ENCODE results near the gene FRS2. TPM values are rescaled to one million over a fixed set of nuclear protein-coding genes. Genes with fewer than 3 reads are reported as not detected.
"Not testable (repeated sequence)": the region's sequence is repeated elsewhere in the genome, so short reads cannot be mapped to it uniquely, and the experiment has no call there.

The FRS2 gene
- total RNA-seq, 4 donors from 2014 or later, result 35.2 to 60.7 (median 48.6) TPM

- Histone ChIP-seq H3K9me3 (no peaks in the 10 kb centered on the region), H3K36me3 (no peaks in the 10 kb centered on the region), H3K4me3 (no peak overlapping the region), H3K27ac (no peak overlapping the region), H3K27me3 (no peaks in the 10 kb centered on the region), H3K4me1 (no peaks in the 10 kb centered on the region)
- TF ChIP-seq POLR2A (IDR thresholded peaks at IDR 0.05) (no peak), EP300 (IDR thresholded peaks at IDR 0.05) (no peak), POLR2AphosphoS5 (IDR thresholded peaks at IDR 0.05) (no peak)
- TF ChIP-seq, protein P1, sequence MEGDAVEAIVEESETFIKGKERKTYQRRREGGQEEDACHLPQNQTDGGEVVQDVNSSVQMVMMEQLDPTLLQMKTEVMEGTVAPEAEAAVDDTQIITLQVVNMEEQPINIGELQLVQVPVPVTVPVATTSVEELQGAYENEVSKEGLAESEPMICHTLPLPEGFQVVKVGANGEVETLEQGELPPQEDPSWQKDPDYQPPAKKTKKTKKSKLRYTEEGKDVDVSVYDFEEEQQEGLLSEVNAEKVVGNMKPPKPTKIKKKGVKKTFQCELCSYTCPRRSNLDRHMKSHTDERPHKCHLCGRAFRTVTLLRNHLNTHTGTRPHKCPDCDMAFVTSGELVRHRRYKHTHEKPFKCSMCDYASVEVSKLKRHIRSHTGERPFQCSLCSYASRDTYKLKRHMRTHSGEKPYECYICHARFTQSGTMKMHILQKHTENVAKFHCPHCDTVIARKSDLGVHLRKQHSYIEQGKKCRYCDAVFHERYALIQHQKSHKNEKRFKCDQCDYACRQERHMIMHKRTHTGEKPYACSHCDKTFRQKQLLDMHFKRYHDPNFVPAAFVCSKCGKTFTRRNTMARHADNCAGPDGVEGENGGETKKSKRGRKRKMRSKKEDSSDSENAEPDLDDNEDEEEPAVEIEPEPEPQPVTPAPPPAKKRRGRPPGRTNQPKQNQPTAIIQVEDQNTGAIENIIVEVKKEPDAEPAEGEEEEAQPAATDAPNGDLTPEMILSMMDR (IDR thresholded peaks at IDR 0.05), result no peak
- DNase-seq (ENCODE audit: low spot score in 2 of 2), result no peak
- WGBS, result 94% methylated on average over 1 of the region's 1 CpG
Measured at GRCh38 chr12:69447892-69448291, 22.3 kb upstream of the FRS2 start.

- not testable (repeated sequence) for H3K27me3 ChIP-seq; H3K4me1 ChIP-seq; H3K27ac ChIP-seq; DNase-seq (ENCODE audit: low spot score in 2 of 2); H3K36me3 ChIP-seq; H3K4me3 ChIP-seq; H3K9me3 ChIP-seq
- WGBS, result 87% methylated on average over 12 of the region's 12 CpGs
Measured at GRCh38 chr12:69452598-69453132, 17.5 kb upstream of the FRS2 start.

DNA sequence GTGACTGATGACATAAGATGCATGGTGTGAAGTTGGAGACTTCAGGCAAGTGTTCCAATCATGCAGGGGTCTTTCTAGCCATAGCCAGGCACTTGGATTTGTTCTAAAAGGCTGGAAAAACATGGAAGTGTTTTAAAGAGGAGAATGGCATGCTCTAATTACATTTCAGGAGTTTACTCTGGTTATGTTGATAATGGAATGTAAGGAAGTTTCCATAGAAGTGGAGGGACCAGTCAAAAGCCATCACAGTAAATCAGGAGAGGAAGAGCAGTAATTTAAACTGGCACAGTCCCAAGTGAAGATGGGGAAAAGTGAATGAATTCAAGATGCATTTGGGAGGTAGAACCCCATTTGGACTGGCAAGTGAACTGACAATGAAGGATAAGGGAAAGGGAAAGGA is 13.9 kb upstream of the FRS2 start:
- Histone ChIP-seq H3K9me3 (no peaks in the 10 kb centered on the region), H3K27ac (no peak overlapping the region), H3K36me3 (no peaks in the 10 kb centered on the region), H3K4me3 (no peak overlapping the region), H3K27me3 (no peaks in the 10 kb centered on the region), H3K4me1 (no peaks in the 10 kb centered on the region)
- DNase-seq (ENCODE audit: low spot score in 2 of 2), result no peak
- TF ChIP-seq, protein P1 (IDR thresholded peaks at IDR 0.05), result no peak
- TF ChIP-seq POLR2AphosphoS5 (IDR thresholded peaks at IDR 0.05), result no peak
- no peak for TF ChIP-seq POLR2A (IDR thresholded peaks at IDR 0.05)
- TF ChIP-seq EP300 (IDR thresholded peaks at IDR 0.05), result no peak

DNA sequence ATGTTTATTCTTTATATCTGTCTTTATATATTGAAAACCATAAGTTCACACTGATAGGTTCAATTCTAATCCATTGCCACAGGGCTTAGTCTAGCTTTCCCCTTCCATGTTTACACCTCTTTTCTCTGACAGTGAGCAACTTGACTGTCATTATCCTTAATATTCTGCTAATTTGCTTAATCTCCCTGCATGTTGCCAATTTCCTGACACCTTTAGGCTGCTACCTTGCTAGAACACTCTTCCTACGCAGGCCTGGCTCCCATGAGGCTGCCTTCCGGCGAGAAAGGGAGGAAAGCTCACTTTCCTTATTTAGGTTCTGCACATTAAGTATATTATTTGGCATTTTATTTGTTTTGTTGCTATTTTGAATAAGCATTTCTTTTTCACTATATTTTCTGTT is 12.8 kb upstream of the FRS2 start:
- Histone ChIP-seq H3K27ac (no peak overlapping the region), H3K9me3 (no peaks in the 10 kb centered on the region), H3K27me3 (no peaks in the 10 kb centered on the region), H3K4me3 (no peak overlapping the region), H3K4me1 (no peaks in the 10 kb centered on the region), H3K36me3 (no peaks in the 10 kb centered on the region)
- no peak for DNase-seq (ENCODE audit: low spot score in 2 of 2)
- no peak for TF ChIP-seq EP300 (IDR thresholded peaks at IDR 0.05)
- no peak for TF ChIP-seq POLR2A (IDR thresholded peaks at IDR 0.05)
- TF ChIP-seq POLR2AphosphoS5 (IDR thresholded peaks at IDR 0.05), result no peak
- TF ChIP-seq, protein P1 (IDR thresholded peaks at IDR 0.05), result no peak
- 45% methylated on average over 3 of the region's 3 CpGs for WGBS

GRCh38 chr12:69459477-69459876 is 10.7 kb upstream of the FRS2 start:
- DNase-seq (ENCODE audit: low spot score in 2 of 2), result no peak
- WGBS, result 83% methylated on average over 3 of the region's 3 CpGs
- Histone ChIP-seq H3K36me3 (no peaks in the 10 kb centered on the region), H3K4me3 (no peak overlapping the region), H3K4me1 (no peaks in the 10 kb centered on the region), H3K9me3 (no peaks in the 10 kb centered on the region), H3K27ac (no peak overlapping the region), H3K27me3 (no peaks in the 10 kb centered on the region)
- TF ChIP-seq, protein P1 (IDR thresholded peaks at IDR 0.05), result no peak
- TF ChIP-seq EP300 (IDR thresholded peaks at IDR 0.05), result no peak
- TF ChIP-seq POLR2A (IDR thresholded peaks at IDR 0.05), result no peak
- no peak for TF ChIP-seq POLR2AphosphoS5 (IDR thresholded peaks at IDR 0.05)

GRCh38 chr12:69464428-69464827 is 5.8 kb upstream of the FRS2 start:
- no peaks in the 10 kb centered on the region for H3K9me3 ChIP-seq
- no peaks in the 10 kb centered on the region for H3K27me3 ChIP-seq
- no peak for DNase-seq (ENCODE audit: low spot score in 2 of 2)
- H3K36me3 ChIP-seq, result no peaks in the 10 kb centered on the region
- no peak overlapping the region for H3K27ac ChIP-seq
- H3K4me3 ChIP-seq, result no peak overlapping the region
- 63% methylated on average over 1 of the region's 1 CpG for WGBS
- H3K4me1 ChIP-seq, result peaks cover 13% of the 10 kb centered on the region
- TF ChIP-seq POLR2AphosphoS5 (IDR thresholded peaks at IDR 0.05) (no peak), POLR2A (IDR thresholded peaks at IDR 0.05) (no peak)
- TF ChIP-seq, protein P1 (IDR thresholded peaks at IDR 0.05), result no peak

Measured in suprapubic skin (tissue), 4 donors.